WERI-Rb-1 (cell line): ENCODE measurements around the gene FTO.

Experiments used
- DNase-seq: peaks from one replicate; pipeline ENCODE4 v3.0.0-alpha.2; 2020
- H3K27ac ChIP-seq: fragments of 250-450 bp; sonication (Bioruptor Pico); 2 replicates; pipeline ENCODE4 v1.5.1; 2020; ENCODE audit warnings: mild to moderate bottlenecking, moderate library complexity
- H3K27me3 ChIP-seq: fragments of 250-450 bp; sonication (Bioruptor Pico); 2 replicates; pipeline ENCODE4 v1.5.1; 2021; ENCODE audit warnings: mild to moderate bottlenecking, low read depth, moderate library complexity; ENCODE audit not compliant: insufficient read depth, severe bottlenecking
- H3K36me3 ChIP-seq: fragments of 250-450 bp; sonication (Bioruptor Pico); 2 replicates; pipeline ENCODE4 v1.5.1; 2020; ENCODE audit warnings: mild to moderate bottlenecking, moderate library complexity
- H3K4me3 ChIP-seq: 2 replicates; pipeline ENCODE4 v1.5.1; 2011; ENCODE audit warnings: low read depth, mild to moderate bottlenecking, control low read depth, low read length
- H3K9me3 ChIP-seq: fragments of 250-450 bp; sonication (Bioruptor Pico); 2 replicates; pipeline ENCODE4 v1.5.1; 2021; ENCODE audit warnings: mild to moderate bottlenecking, moderate library complexity; ENCODE audit not compliant: severe bottlenecking
- CTCF ChIP-seq: IDR thresholded peaks from 2 replicates; pipeline ENCODE4 v1.5.1; 2011; ENCODE audit warnings: low read depth, mild to moderate bottlenecking, control low read depth, inconsistent platforms, low read length

The FTO gene

GRCh38 chr16:53836142-53836541, 132.2 kb downstream of the FTO start:
- H3K27ac ChIP-seq = no peak overlapping the region
- no peak for DNase-seq
- H3K4me3 ChIP-seq = no peak overlapping the region
- no peaks in the 10 kb centered on the region for H3K9me3 ChIP-seq
- H3K27me3 ChIP-seq = no peaks in the 10 kb centered on the region
- H3K36me3 ChIP-seq = no peaks in the 10 kb centered on the region
- no peak for TF ChIP-seq CTCF

- no peak overlapping the region for H3K27ac ChIP-seq
- H3K36me3 ChIP-seq = no peaks in the 10 kb centered on the region
- H3K27me3 ChIP-seq = no peaks in the 10 kb centered on the region
- no peaks in the 10 kb centered on the region for H3K9me3 ChIP-seq
- DNase-seq = no peak
- H3K4me3 ChIP-seq = no peak overlapping the region
- TF ChIP-seq CTCF = no peak
These were observed 132.7 kb downstream of the FTO start for GRCh38 chr16:53836680-53837079.

GRCh38 chr16:53837426-53837825, 133.5 kb downstream of the FTO start:
- H3K27ac ChIP-seq = no peak overlapping the region
- no peak for TF ChIP-seq CTCF
- H3K9me3 ChIP-seq = no peaks in the 10 kb centered on the region
- H3K36me3 ChIP-seq = no peaks in the 10 kb centered on the region
- no peaks in the 10 kb centered on the region for H3K27me3 ChIP-seq
- no peak for DNase-seq
- H3K4me3 ChIP-seq = no peak overlapping the region

GRCh38 chr16:53839150-53839549, 135.2 kb downstream of the FTO start:
- no peak overlapping the region for H3K27ac ChIP-seq

GRCh38 chr16:53840456-53840855, 136.5 kb downstream of the FTO start:
- no peak for TF ChIP-seq CTCF
- no peaks in the 10 kb centered on the region for H3K27me3 ChIP-seq
- DNase-seq = no peak
- H3K36me3 ChIP-seq = no peaks in the 10 kb centered on the region
- no peak overlapping the region for H3K27ac ChIP-seq
- no peak overlapping the region for H3K4me3 ChIP-seq
- H3K9me3 ChIP-seq = no peaks in the 10 kb centered on the region

More at GRCh38 chr16:53839150-53839549, 135.2 kb downstream of the FTO start:
- Histone ChIP-seq H3K27me3 (no peaks in the 10 kb centered on the region), H3K36me3 (no peaks in the 10 kb centered on the region), H3K4me3 (no peak overlapping the region), H3K9me3 (no peaks in the 10 kb centered on the region)
- no peak for DNase-seq
- TF ChIP-seq CTCF = no peak

GRCh38 chr16:53841884-53842283, 137.9 kb downstream of the FTO start:
- no peaks in the 10 kb centered on the region for H3K27me3 ChIP-seq
- TF ChIP-seq CTCF = no peak
- H3K4me3 ChIP-seq = no peak overlapping the region
- no peaks in the 10 kb centered on the region for H3K36me3 ChIP-seq
- H3K9me3 ChIP-seq = no peaks in the 10 kb centered on the region
- H3K27ac ChIP-seq = no peak overlapping the region
- DNase-seq = no peak
